Breast epithelium (tissue), 3 donors: ENCODE measurements around the gene METTL23.

Experiments used
- CTCF ChIP-seq, 3 donors: fragments of 450-650 bp; IDR thresholded peaks; one replicate each; pipeline ENCODE4 v1.5.1; 2016 to 2017; ENCODE audit warnings: antibody characterized with exemption in 3 of 3, mild to moderate bottlenecking in 3 of 3, moderate library complexity in 3 of 3
- POLR2A ChIP-seq: fragments of 450-650 bp; IDR thresholded peaks from one replicate; pipeline ENCODE4 v1.6.1; 2016; ENCODE audit warnings: antibody characterized with exemption, mild to moderate bottlenecking, moderate library complexity
- POLR2AphosphoS5 ChIP-seq, 3 donors: sonication (generic); formaldehyde crosslinking; IDR thresholded peaks; one replicate each; pipeline ENCODE4 v1.6.1; 2017; ENCODE audit warnings: antibody characterized with exemption in 3 of 3

- TF ChIP-seq CTCF (IDR thresholded peaks at IDR 0.05) = no peak
- no peak for TF ChIP-seq POLR2A
- no peak for TF ChIP-seq POLR2AphosphoS5 (IDR thresholded peaks at IDR 0.05)
Measured at GRCh38 chr17:76679239-76679638, 47.4 kb upstream of the METTL23 start.
